ENCODE results near the gene STEAP1B.

- TF ChIP-seq, protein P1, sequence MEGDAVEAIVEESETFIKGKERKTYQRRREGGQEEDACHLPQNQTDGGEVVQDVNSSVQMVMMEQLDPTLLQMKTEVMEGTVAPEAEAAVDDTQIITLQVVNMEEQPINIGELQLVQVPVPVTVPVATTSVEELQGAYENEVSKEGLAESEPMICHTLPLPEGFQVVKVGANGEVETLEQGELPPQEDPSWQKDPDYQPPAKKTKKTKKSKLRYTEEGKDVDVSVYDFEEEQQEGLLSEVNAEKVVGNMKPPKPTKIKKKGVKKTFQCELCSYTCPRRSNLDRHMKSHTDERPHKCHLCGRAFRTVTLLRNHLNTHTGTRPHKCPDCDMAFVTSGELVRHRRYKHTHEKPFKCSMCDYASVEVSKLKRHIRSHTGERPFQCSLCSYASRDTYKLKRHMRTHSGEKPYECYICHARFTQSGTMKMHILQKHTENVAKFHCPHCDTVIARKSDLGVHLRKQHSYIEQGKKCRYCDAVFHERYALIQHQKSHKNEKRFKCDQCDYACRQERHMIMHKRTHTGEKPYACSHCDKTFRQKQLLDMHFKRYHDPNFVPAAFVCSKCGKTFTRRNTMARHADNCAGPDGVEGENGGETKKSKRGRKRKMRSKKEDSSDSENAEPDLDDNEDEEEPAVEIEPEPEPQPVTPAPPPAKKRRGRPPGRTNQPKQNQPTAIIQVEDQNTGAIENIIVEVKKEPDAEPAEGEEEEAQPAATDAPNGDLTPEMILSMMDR (IDR thresholded peaks at IDR 0.05) = no peak
- no peak for TF ChIP-seq POLR2A (IDR thresholded peaks at IDR 0.05)
These were observed 41.8 kb upstream of the STEAP1B start for GRCh38 chr7:22541789-22542188.
